ENCODE results near the gene NRXN3. TPM values are rescaled to one million over a fixed set of nuclear protein-coding genes. Genes with fewer than 3 reads are reported as not detected.

Gene NRXN3
- total and polyA plus RNA-seq, 8 donors: 0.53 to 2.5 (median 1.5) TPM

GRCh38 chr14:78617735-78618134 is 447.6 kb downstream of the NRXN3 start:
- Histone ChIP-seq H3K4me1 (no peaks in the 10 kb centered on the region), H3K27me3 (peaks cover 0 to 4% (median 0%) of the 10 kb centered on the region in 4 donors), H3K4me3 (no peak overlapping the region), H3K27ac (no peak overlapping the region), H3K36me3 (no peaks in the 10 kb centered on the region), H3K9me3 (no peaks in the 10 kb centered on the region)
- TF ChIP-seq, protein P1, sequence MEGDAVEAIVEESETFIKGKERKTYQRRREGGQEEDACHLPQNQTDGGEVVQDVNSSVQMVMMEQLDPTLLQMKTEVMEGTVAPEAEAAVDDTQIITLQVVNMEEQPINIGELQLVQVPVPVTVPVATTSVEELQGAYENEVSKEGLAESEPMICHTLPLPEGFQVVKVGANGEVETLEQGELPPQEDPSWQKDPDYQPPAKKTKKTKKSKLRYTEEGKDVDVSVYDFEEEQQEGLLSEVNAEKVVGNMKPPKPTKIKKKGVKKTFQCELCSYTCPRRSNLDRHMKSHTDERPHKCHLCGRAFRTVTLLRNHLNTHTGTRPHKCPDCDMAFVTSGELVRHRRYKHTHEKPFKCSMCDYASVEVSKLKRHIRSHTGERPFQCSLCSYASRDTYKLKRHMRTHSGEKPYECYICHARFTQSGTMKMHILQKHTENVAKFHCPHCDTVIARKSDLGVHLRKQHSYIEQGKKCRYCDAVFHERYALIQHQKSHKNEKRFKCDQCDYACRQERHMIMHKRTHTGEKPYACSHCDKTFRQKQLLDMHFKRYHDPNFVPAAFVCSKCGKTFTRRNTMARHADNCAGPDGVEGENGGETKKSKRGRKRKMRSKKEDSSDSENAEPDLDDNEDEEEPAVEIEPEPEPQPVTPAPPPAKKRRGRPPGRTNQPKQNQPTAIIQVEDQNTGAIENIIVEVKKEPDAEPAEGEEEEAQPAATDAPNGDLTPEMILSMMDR (IDR thresholded peaks at IDR 0.05): no peak
- intact Hi-C loops (cut with DNase I): no loop called here
- no peak for ATAC-seq
- no peak for DNase-seq
- WGBS, 2 donors: 60% methylated on average over 5 of the region's 5 CpGs
- FAIRE-seq: no peak

- no peak for FAIRE-seq
Observed at GRCh38 chr14:78618368-78618767, 448.2 kb downstream of the NRXN3 start.

GRCh38 chr14:78627114-78627513 is 456.9 kb downstream of the NRXN3 start:
- ATAC-seq: no peak
- intact Hi-C loops (cut with DNase I): no loop called here
- H3K9me3 ChIP-seq: no peaks in the 10 kb centered on the region
- TF ChIP-seq, protein P1 (IDR thresholded peaks at IDR 0.05): no peak
- H3K4me1 ChIP-seq: no peaks in the 10 kb centered on the region
- H3K27me3 ChIP-seq: no peaks in the 10 kb centered on the region
- H3K36me3 ChIP-seq: no peaks in the 10 kb centered on the region
- no peak for FAIRE-seq
- DNase-seq: no peak
- no peak overlapping the region for H3K27ac ChIP-seq
- H3K4me3 ChIP-seq: no peak overlapping the region

More at GRCh38 chr14:78618368-78618767, 448.2 kb downstream of the NRXN3 start:
- Histone ChIP-seq H3K36me3 (no peaks in the 10 kb centered on the region), H3K27ac (no peak overlapping the region), H3K9me3 (no peaks in the 10 kb centered on the region), H3K27me3 (peaks cover 0 to 4% (median 0%) of the 10 kb centered on the region in 4 donors), H3K4me1 (no peaks in the 10 kb centered on the region), H3K4me3 (no peak overlapping the region)
- TF ChIP-seq, protein P1 (IDR thresholded peaks at IDR 0.05): no peak
- intact Hi-C loops (cut with DNase I): no loop called here
- WGBS, 2 donors: 87 to 88% methylated on average over 6 of the region's 6 CpGs
- DNase-seq: no peak
- ATAC-seq: no peak

DNA sequence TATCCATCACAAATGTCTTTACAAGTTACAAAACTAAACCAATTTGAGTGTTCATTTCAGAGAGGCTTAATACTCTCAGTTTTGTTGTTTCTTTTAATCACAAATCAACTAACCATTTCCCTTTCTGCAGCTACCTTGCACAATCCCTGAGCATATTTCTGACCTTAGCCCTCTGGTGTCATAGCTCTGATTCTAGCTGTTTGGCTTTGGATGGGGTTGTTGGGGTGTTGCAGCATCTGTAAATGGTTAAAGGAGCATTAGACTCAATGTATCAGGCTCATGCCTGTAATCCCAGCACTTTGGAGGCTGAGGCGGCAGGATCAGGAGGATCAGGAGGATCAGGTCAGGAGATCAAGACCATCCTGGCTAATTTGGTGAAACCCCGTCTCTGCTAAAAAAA is 461.4 kb downstream of the NRXN3 start:
- Histone ChIP-seq H3K9me3 (no peaks in the 10 kb centered on the region), H3K4me3 (no peak overlapping the region), H3K27me3 (peaks cover 0 to 8% (median 0%) of the 10 kb centered on the region in 4 donors), H3K4me1 (no peaks in the 10 kb centered on the region), H3K27ac (no peak overlapping the region), H3K36me3 (no peaks in the 10 kb centered on the region)
- TF ChIP-seq, protein P1 (IDR thresholded peaks at IDR 0.05): no peak
- ATAC-seq: no peak
- intact Hi-C loops (cut with DNase I): no loop called here
- DNase-seq: no peak
- WGBS, 2 donors: 91 to 96% methylated on average over 2 of the region's 2 CpGs
- no peak for FAIRE-seq

- intact Hi-C loops (cut with DNase I): no loop called here
- no peak overlapping the region for H3K27ac ChIP-seq
Observed at GRCh38 chr14:78633752-78634151, 463.6 kb downstream of the NRXN3 start.

More at GRCh38 chr14:78633752-78634151, 463.6 kb downstream of the NRXN3 start:
- Histone ChIP-seq H3K27me3 (peaks cover 0 to 8% (median 0%) of the 10 kb centered on the region in 4 donors), H3K4me1 (no peaks in the 10 kb centered on the region), H3K9me3 (no peaks in the 10 kb centered on the region), H3K4me3 (no peak overlapping the region), H3K36me3 (no peaks in the 10 kb centered on the region)
- ATAC-seq: no peak
- FAIRE-seq: no peak
- TF ChIP-seq, protein P1 (IDR thresholded peaks at IDR 0.05): no peak
- no peak for DNase-seq

Data from pancreas (tissue), 10 donors.